HG02870 (cell line): Measurements from ENCODE around the gene GRID1.

Source experiments
- ATAC-seq: cut with Tn5 transposase; IDR thresholded peaks from one replicate; pipeline ENCODE4 v1.9.1; 2021; ENCODE audit warnings: mild to moderate bottlenecking, moderate library complexity; ENCODE audit not compliant: unreplicated experiment

The GRID1 gene

GRCh38 chr10:85791818-85792532, 574.6 kb downstream of the GRID1 start:
- ATAC-seq: no peak

- ATAC-seq: no peak
Observed at GRCh38 chr10:85789982-85790789, 576.4 kb downstream of the GRID1 start.

- ATAC-seq: no peak
Observed at GRCh38 chr10:85789125-85789524, 577.5 kb downstream of the GRID1 start.

- ATAC-seq: no peak
Observed at GRCh38 chr10:85788570-85788969, 578.0 kb downstream of the GRID1 start.

- ATAC-seq: no peak
Observed at GRCh38 chr10:85787881-85788280, 578.7 kb downstream of the GRID1 start.

- ATAC-seq: no peak
Observed at GRCh38 chr10:85787393-85787792, 579.2 kb downstream of the GRID1 start.

GRCh38 chr10:85786401-85786899, 580.1 kb downstream of the GRID1 start:
- ATAC-seq: no peak

GRCh38 chr10:85784792-85785191, 581.8 kb downstream of the GRID1 start:
- ATAC-seq: no peak

GRCh38 chr10:85781404-85781803, 585.2 kb downstream of the GRID1 start:
- no peak for ATAC-seq

GRCh38 chr10:85778074-85778473, 588.5 kb downstream of the GRID1 start:
- ATAC-seq: no peak

- ATAC-seq: no peak
Observed at GRCh38 chr10:85767891-85768290, 598.7 kb downstream of the GRID1 start.

- no peak for ATAC-seq
Observed at GRCh38 chr10:85764108-85764507, 602.5 kb downstream of the GRID1 start.

GRCh38 chr10:85761906-85762445, 604.6 kb downstream of the GRID1 start:
- no peak for ATAC-seq

GRCh38 chr10:85741626-85742300, 624.8 kb downstream of the GRID1 start:
- peak; percentile 90 for ATAC-seq

GRCh38 chr10:85735997-85736396, 630.6 kb downstream of the GRID1 start:
- ATAC-seq: no peak

GRCh38 chr10:85734791-85735190, 631.8 kb downstream of the GRID1 start:
- no peak for ATAC-seq

- ATAC-seq: no peak
Observed at GRCh38 chr10:85724215-85724614, 642.4 kb downstream of the GRID1 start.

GRCh38 chr10:85720931-85721590, 645.5 kb downstream of the GRID1 start:
- no peak for ATAC-seq

- ATAC-seq: no peak
Observed at GRCh38 chr10:85719408-85719807, 647.2 kb downstream of the GRID1 start.

- ATAC-seq: no peak
Observed at GRCh38 chr10:85713885-85714284, 652.7 kb downstream of the GRID1 start.

- ATAC-seq: no peak
Observed at GRCh38 chr10:85702768-85703167, 663.8 kb downstream of the GRID1 start.
